Glutamatergic neuron (in vitro differentiated cells): ENCODE data around the gene NUDT16L1. TPM values are rescaled to one million over a fixed set of nuclear protein-coding genes. Genes with fewer than 3 reads are reported as not detected.
A peak's percentile ranks its signal among the peaks of the same experiment; 100 is the strongest.

Experiments
- DNase-seq: peaks from one replicate; pipeline ENCODE4 v3.0.0; 2022
- H3K27ac Mint-ChIP-seq: one replicate; pipeline ENCODE4 v1.8.0; 2020; ENCODE audit warnings: mild to moderate bottlenecking, mixed read lengths, inconsistent platforms; ENCODE audit not compliant: unreplicated experiment
- H3K27me3 Mint-ChIP-seq: one replicate; pipeline ENCODE4 v1.8.0; 2020; ENCODE audit warnings: mild to moderate bottlenecking, moderate library complexity, mixed read lengths, inconsistent platforms; ENCODE audit not compliant: unreplicated experiment
- H3K36me3 Mint-ChIP-seq: one replicate; pipeline ENCODE4 v1.8.0; 2020; ENCODE audit warnings: mild to moderate bottlenecking, mixed read lengths, inconsistent platforms; ENCODE audit not compliant: unreplicated experiment
- H3K4me1 Mint-ChIP-seq: one replicate; pipeline ENCODE4 v1.8.0; 2020; ENCODE audit warnings: mild to moderate bottlenecking, low read depth, mixed read lengths, inconsistent platforms; ENCODE audit not compliant: unreplicated experiment
- H3K4me3 Mint-ChIP-seq: one replicate; pipeline ENCODE4 v1.8.0; 2020; ENCODE audit warnings: mild to moderate bottlenecking, mixed read lengths, inconsistent platforms; ENCODE audit not compliant: unreplicated experiment
- H3K9me3 Mint-ChIP-seq: one replicate; pipeline ENCODE4 v1.8.0; 2020; ENCODE audit warnings: mild to moderate bottlenecking, moderate library complexity, mixed read lengths, inconsistent platforms; ENCODE audit not compliant: unreplicated experiment
- CTCF ChIP-seq: fragments of 200-600 bp; sonication (generic); IDR thresholded peaks from one replicate; pipeline ENCODE4 v1.5.0; 2021; ENCODE audit not compliant: partially characterized antibody, unreplicated experiment
- total RNA-seq: library from RNA; stranded (reverse); fragmentation: NEBNext Ultra II Directional; extraction: Animal tissue kit (Norgen Biotek cat#: 25700); gene quantifications from one replicate; pipeline ENCODE4 v1.2.1, GENCODE V29; 2021; ENCODE audit not compliant: unreplicated experiment

NUDT16L1 gene
- total RNA-seq, 1 donor from 2014 or later, result 34.3 TPM

GRCh38 chr16:4663465-4663776 is 29.9 kb upstream of the NUDT16L1 start:
- TF ChIP-seq CTCF, result no peak
- no peak overlapping the region for H3K4me3 Mint-ChIP-seq
- no peaks in the 10 kb centered on the region for H3K36me3 Mint-ChIP-seq
- H3K27ac Mint-ChIP-seq, result no peak overlapping the region
- no peak for DNase-seq
- peaks cover 16% of the 10 kb centered on the region for H3K4me1 Mint-ChIP-seq
- H3K9me3 Mint-ChIP-seq, result no peaks in the 10 kb centered on the region
- peaks cover 3% of the 10 kb centered on the region for H3K27me3 Mint-ChIP-seq

GRCh38 chr16:4663777-4664465 is 29.4 kb upstream of the NUDT16L1 start:
- TF ChIP-seq CTCF, result no peak
- no peak overlapping the region for H3K4me3 Mint-ChIP-seq
- no peaks in the 10 kb centered on the region for H3K9me3 Mint-ChIP-seq

GRCh38 chr16:4664538-4665418 is 28.6 kb upstream of the NUDT16L1 start:
- Mint-ChIP-seq H3K36me3 (no peaks in the 10 kb centered on the region), H3K9me3 (no peaks in the 10 kb centered on the region), H3K4me1 (peaks cover 16% of the 10 kb centered on the region), H3K27me3 (peaks cover 3% of the 10 kb centered on the region), H3K27ac (peak overlapping the region; percentile 75), H3K4me3 (peak overlapping the region; percentile 25)
- no peak for TF ChIP-seq CTCF
- DNase-seq, result no peak

More at GRCh38 chr16:4663777-4664465, 29.4 kb upstream of the NUDT16L1 start:
- Mint-ChIP-seq H3K27me3 (peaks cover 3% of the 10 kb centered on the region), H3K27ac (peak overlapping the region; percentile 75), H3K4me1 (peaks cover 16% of the 10 kb centered on the region), H3K36me3 (no peaks in the 10 kb centered on the region)
- no peak for DNase-seq

GRCh38 chr16:4666537-4667202 is 26.7 kb upstream of the NUDT16L1 start:
- Mint-ChIP-seq H3K36me3 (no peaks in the 10 kb centered on the region), H3K9me3 (no peaks in the 10 kb centered on the region), H3K4me3 (no peak overlapping the region)

More at GRCh38 chr16:4666537-4667202, 26.7 kb upstream of the NUDT16L1 start:
- no peak for TF ChIP-seq CTCF
- DNase-seq, result no peak
- no peak overlapping the region for H3K27ac Mint-ChIP-seq
- peaks cover 16% of the 10 kb centered on the region for H3K4me1 Mint-ChIP-seq
- peaks cover 3% of the 10 kb centered on the region for H3K27me3 Mint-ChIP-seq
